Activated CD8-positive, alpha-beta memory T cell treated with anti-CD3 and anti-CD28 coated beads, Interleukin-2, amount 50 U/mL, for 4 hours (primary cell): ENCODE results near the gene AMMECR1L.
"Not testable (repeated sequence)": the region's sequence is repeated elsewhere in the genome, so short reads cannot be mapped to it uniquely, and the experiment has no call there.

Experiments used
- DNase-seq: peaks from one replicate; pipeline ENCODE4 v3.0.0-alpha.2; 2020

AMMECR1L gene

DNA sequence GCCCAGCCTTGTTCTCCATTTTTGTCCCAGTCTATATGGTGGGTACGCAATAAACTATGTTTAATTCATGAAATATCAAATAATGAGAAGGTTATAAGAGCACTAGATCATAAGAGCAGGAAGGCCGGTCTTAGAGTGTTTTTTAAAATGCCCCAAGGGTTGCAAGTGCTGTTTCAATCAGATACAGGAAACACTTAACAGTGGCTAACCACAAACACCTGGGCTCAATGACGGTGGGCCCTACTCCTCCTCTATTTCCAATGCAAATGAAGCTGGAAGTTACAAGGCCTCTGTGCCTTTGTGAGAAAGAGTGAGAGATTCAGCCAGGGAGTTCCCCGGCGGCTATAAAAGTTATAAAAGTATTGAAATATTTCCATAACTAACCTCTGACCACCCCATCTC lies 55.9 kb downstream of the AMMECR1L start:
- peak; percentile 39 for DNase-seq

GRCh38 chr2:127826708-127827107 lies 59.0 kb downstream of the AMMECR1L start:
- not testable (repeated sequence) for DNase-seq

DNA sequence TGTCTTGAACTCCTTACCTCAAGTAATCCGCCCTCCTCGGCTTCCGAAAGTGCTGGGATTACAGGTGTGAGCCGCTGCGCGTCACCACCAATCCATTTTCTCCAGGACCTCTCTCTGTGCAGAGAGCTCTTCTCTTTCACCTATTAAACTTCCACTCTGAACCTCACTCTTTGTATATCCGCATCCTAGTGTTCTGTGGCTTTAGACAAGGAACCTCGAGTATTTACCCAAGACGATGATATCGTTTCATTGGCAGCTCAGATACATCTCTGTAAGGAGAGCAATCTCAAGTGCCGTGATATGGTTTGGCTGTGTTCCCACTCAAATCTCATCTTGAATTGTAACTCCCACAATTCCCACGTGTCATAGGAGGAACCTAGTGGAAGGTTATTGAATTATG lies 59.7 kb downstream of the AMMECR1L start:
- DNase-seq = no peak

GRCh38 chr2:127820080-127820668 lies 65.6 kb downstream of the AMMECR1L start:
- no peak for DNase-seq

- DNase-seq = no peak
Measured at GRCh38 chr2:127818794-127819425, 66.8 kb downstream of the AMMECR1L start.

- DNase-seq = no peak
Measured at GRCh38 chr2:127818241-127818640, 67.5 kb downstream of the AMMECR1L start.

GRCh38 chr2:127814677-127815076 lies 71.1 kb downstream of the AMMECR1L start:
- DNase-seq = no peak

DNA sequence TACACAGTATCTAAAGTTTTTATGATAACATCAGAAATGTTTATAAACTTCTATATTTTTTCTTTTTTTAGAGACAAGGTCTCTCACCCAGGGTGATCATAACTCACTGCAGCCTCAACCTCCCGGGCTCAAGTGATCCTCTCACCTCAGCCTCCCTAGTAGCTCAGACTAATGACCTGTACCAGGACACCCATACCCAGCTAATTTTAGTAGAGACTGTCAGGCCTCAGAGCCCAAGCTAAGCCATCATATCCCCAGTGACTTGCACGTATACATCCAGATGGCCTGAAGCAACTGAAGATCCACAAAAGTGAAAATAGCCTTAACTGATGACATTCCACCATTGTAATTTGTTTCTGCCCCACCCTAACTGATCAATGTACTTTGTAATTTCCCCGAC lies 73.3 kb downstream of the AMMECR1L start:
- not testable (repeated sequence) for DNase-seq
